ENCODE results near the gene INSL3.

Gene INSL3

GRCh38 chr19:17862711-17863519 is 41.6 kb upstream of the INSL3 start:
- 0 out of 2 replicates have a peak overlapping the region, but pooled peaks have one; percentile 89 for H3K4me2 ChIP-seq (ENCODE audit: insufficient read depth, low read length)
- no peak overlapping the region for H3K27ac ChIP-seq (ENCODE audit: low read length)
- no peak overlapping the region for H3K9ac ChIP-seq (ENCODE audit: low read depth, low read length)

GRCh38 chr19:17861542-17862402 is 40.5 kb upstream of the INSL3 start:
- H3K27ac ChIP-seq (ENCODE audit: low read length): peak overlapping the region; percentile 95; the same call in 1 of the 2 replicates
- peaks cover 52% of the 10 kb centered on the region for H4K20me1 ChIP-seq (ENCODE audit: insufficient read depth, low read length)
- peaks cover 23% of the 10 kb centered on the region for H3K4me1 ChIP-seq (ENCODE audit: insufficient read depth, low read length)

More at GRCh38 chr19:17862711-17863519, 41.6 kb upstream of the INSL3 start:
- Histone ChIP-seq H3K4me3 (ENCODE audit: low read depth in 1 of 2, low read length in 2 of 2) (no peak overlapping the region), H3K4me1 (ENCODE audit: insufficient read depth, low read length) (peaks cover 23% of the 10 kb centered on the region), H4K20me1 (ENCODE audit: insufficient read depth, low read length) (peaks cover 52% of the 10 kb centered on the region), H2AFZ (ENCODE audit: low read depth, low read length) (no peak overlapping the region), H3K9me3 (ENCODE audit: insufficient read depth, low read length, severe bottlenecking) (no peaks in the 10 kb centered on the region), H3K27me3 (ENCODE audit: insufficient read depth, low read length, poor library complexity) (no peaks in the 10 kb centered on the region), H3K36me3 (ENCODE audit: insufficient read depth, low read length) (peaks cover 48% of the 10 kb centered on the region), H3K79me2 (ENCODE audit: insufficient read depth, low read length) (peaks cover 33% of the 10 kb centered on the region)
- TF ChIP-seq EZH2 (IDR thresholded peaks at IDR 0.05; ENCODE audit: borderline replicate concordance, low read depth, low read length, severe bottlenecking): no peak
- no peak for TF ChIP-seq CTCF (IDR thresholded peaks at IDR 0.05; ENCODE audit: borderline replicate concordance, extremely low read depth, low read length, poor library complexity, severe bottlenecking)
- no peak for DNase-seq
- no peak for ATAC-seq (ENCODE audit: insufficient read depth, low read depth)

GRCh38 chr19:17860993-17861360 is 39.7 kb upstream of the INSL3 start:
- no peaks in the 10 kb centered on the region for H3K27me3 ChIP-seq (ENCODE audit: insufficient read depth, low read length, poor library complexity)
- peaks cover 33% of the 10 kb centered on the region for H3K79me2 ChIP-seq (ENCODE audit: insufficient read depth, low read length)
- H2AFZ ChIP-seq (ENCODE audit: low read depth, low read length): no peak overlapping the region
- DNase-seq (no peak), ATAC-seq (ENCODE audit: insufficient read depth, low read depth) (no peak)
- peak overlapping the region; percentile 98 for H3K9ac ChIP-seq (ENCODE audit: low read depth, low read length)
- peak overlapping the region; percentile 99 to 100 for H3K4me3 ChIP-seq (ENCODE audit: low read depth in 1 of 2, low read length in 2 of 2)
- TF ChIP-seq EZH2 (IDR thresholded peaks at IDR 0.05; ENCODE audit: borderline replicate concordance, low read depth, low read length, severe bottlenecking) (no peak), CTCF (IDR thresholded peaks at IDR 0.05; ENCODE audit: borderline replicate concordance, extremely low read depth, low read length, poor library complexity, severe bottlenecking) (no peak)
- H3K27ac ChIP-seq (ENCODE audit: low read length): peak overlapping the region; percentile 95
- H3K9me3 ChIP-seq (ENCODE audit: insufficient read depth, low read length, severe bottlenecking): no peaks in the 10 kb centered on the region
- peaks cover 23% of the 10 kb centered on the region for H3K4me1 ChIP-seq (ENCODE audit: insufficient read depth, low read length)
- H3K4me2 ChIP-seq (ENCODE audit: insufficient read depth, low read length): peak overlapping the region; percentile 89
- H4K20me1 ChIP-seq (ENCODE audit: insufficient read depth, low read length): peaks cover 52% of the 10 kb centered on the region
- peaks cover 48% of the 10 kb centered on the region for H3K36me3 ChIP-seq (ENCODE audit: insufficient read depth, low read length)

More at GRCh38 chr19:17861542-17862402, 40.5 kb upstream of the INSL3 start:
- Histone ChIP-seq H3K4me2 (ENCODE audit: insufficient read depth, low read length) (peak overlapping the region; percentile 89), H3K79me2 (ENCODE audit: insufficient read depth, low read length) (peaks cover 33% of the 10 kb centered on the region), H2AFZ (ENCODE audit: low read depth, low read length) (no peak overlapping the region), H3K36me3 (ENCODE audit: insufficient read depth, low read length) (peaks cover 48% of the 10 kb centered on the region), H3K27me3 (ENCODE audit: insufficient read depth, low read length, poor library complexity) (no peaks in the 10 kb centered on the region), H3K9me3 (ENCODE audit: insufficient read depth, low read length, severe bottlenecking) (no peaks in the 10 kb centered on the region), H3K9ac (ENCODE audit: low read depth, low read length) (peak overlapping the region; percentile 98), H3K4me3 (ENCODE audit: low read depth in 1 of 2, low read length in 2 of 2) (peak overlapping the region in 1 of 2 experiments; percentile 99; a peak in 3 of 4 replicates)
- no peak for TF ChIP-seq EZH2 (IDR thresholded peaks at IDR 0.05; ENCODE audit: borderline replicate concordance, low read depth, low read length, severe bottlenecking)
- TF ChIP-seq CTCF (IDR thresholded peaks at IDR 0.05; ENCODE audit: borderline replicate concordance, extremely low read depth, low read length, poor library complexity, severe bottlenecking): no peak
- ATAC-seq (ENCODE audit: insufficient read depth, low read depth): no peak
- no peak for DNase-seq

All from DND-41 (cell line).